Transverse colon (tissue), 4 donors: ENCODE measurements around the gene STARD3. TPM values are rescaled to one million over a fixed set of nuclear protein-coding genes. Genes with fewer than 3 reads are reported as not detected.

Source experiments
- DNase-seq: peaks from one replicate; pipeline ENCODE4 v3.0.0-alpha.2; 2019
- H3K27ac ChIP-seq, 4 donors: fragments of 200-600 bp; sonication (generic); 2 replicates each; pipeline ENCODE4 v1.5.1; 2016 to 2018; ENCODE audit warnings: inconsistent platforms in 4 of 4
- H3K27me3 ChIP-seq: fragments of 200-600 bp; sonication (generic); 2 replicates; pipeline ENCODE4 v1.5.1; 2017; ENCODE audit warnings: inconsistent platforms
- H3K36me3 ChIP-seq, 4 donors: fragments of 200-600 bp; sonication (generic); 2 replicates each; pipeline ENCODE4 v1.5.1; 2017 to 2019; ENCODE audit warnings: inconsistent platforms in 4 of 4
- H3K4me1 ChIP-seq, 4 donors: fragments of 200-600 bp; sonication (generic); 2 replicates each; pipeline ENCODE4 v1.5.1; 2017 to 2020; ENCODE audit warnings: inconsistent platforms in 4 of 4
- H3K4me3 ChIP-seq, 4 donors: fragments of 200-600 bp; sonication (generic); 1 replicate in 1 of 4; 2 replicates in 3 of 4; pipeline versions ENCODE4 v1.5.1 to v1.6.1; 2017 to 2019; ENCODE audit warnings: inconsistent platforms in 4 of 4
- H3K9me3 ChIP-seq, 2 donors: fragments of 200-600 bp; sonication (generic); 2 replicates each; pipeline ENCODE4 v1.5.1; 2017 to 2019; ENCODE audit warnings: inconsistent platforms in 2 of 2
- CTCF ChIP-seq, 5 experiments: fragments of 200-600 bp in 3 of 5; fragments of 450-650 bp in 2 of 5; sonication (generic) in 3 of 5; IDR thresholded peaks; 1 replicate in 2 of 5; 2 replicates in 3 of 5; pipeline ENCODE4 v1.5.1; 2016 to 2017; ENCODE audit warnings: antibody characterized with exemption in 5 of 5, inconsistent platforms in 3 of 5, mild to moderate bottlenecking in 2 of 5, moderate library complexity in 1 of 5
- EP300 ChIP-seq: sonication (generic); formaldehyde crosslinking; IDR thresholded peaks from one replicate; pipeline ENCODE4 v1.6.1; 2017; ENCODE audit warnings: antibody characterized with exemption, low read depth
- POLR2A ChIP-seq: fragments of 450-650 bp; IDR thresholded peaks from one replicate; pipeline ENCODE4 v1.6.1; 2016; ENCODE audit warnings: antibody characterized with exemption, mild to moderate bottlenecking, moderate library complexity
- POLR2AphosphoS5 ChIP-seq, 3 donors: sonication (generic); formaldehyde crosslinking; IDR thresholded peaks; one replicate each; pipeline ENCODE4 v1.6.1; 2016; ENCODE audit warnings: antibody characterized with exemption in 3 of 3
- WGBS, 2 donors: methylation state at CpG; one replicate each; pipeline ENCODE4 v1.1.5; 2018; ENCODE audit warnings: low coverage in 1 of 2; 5-methylcytosine and 5-hydroxymethylcytosine counted together
- in situ Hi-C, 4 donors: fragments of 200-750 bp; cut with MboI; loops; one replicate each; pipeline versions ENCODE4 v1.15.0 to v1.15.1; 2017; ENCODE audit warnings: low sequenced_read_pairs in 3 of 4, low pct_ligation_motif_present in 1 of 4, low pct_unique_long_range_greater_than_20kb in 1 of 4
- intact Hi-C: fragments of 100-400 bp; cut with DNase I; formaldehyde crosslinking; loops from one replicate; pipeline ENCODE4 v1.15.1; 2023; ENCODE audit warnings: low total_unique reads
- total RNA-seq, 4 donors: library from RNA; depleted of rRNA; stranded (reverse); fragments of >200 nt; gene quantifications; one replicate each; pipeline ENCODE4 v1.1.0, GENCODE V29; 2016

STARD3 gene
- total RNA-seq, 4 donors from 2014 or later = 63.5 to 193 (median 73.2) TPM

DNA sequence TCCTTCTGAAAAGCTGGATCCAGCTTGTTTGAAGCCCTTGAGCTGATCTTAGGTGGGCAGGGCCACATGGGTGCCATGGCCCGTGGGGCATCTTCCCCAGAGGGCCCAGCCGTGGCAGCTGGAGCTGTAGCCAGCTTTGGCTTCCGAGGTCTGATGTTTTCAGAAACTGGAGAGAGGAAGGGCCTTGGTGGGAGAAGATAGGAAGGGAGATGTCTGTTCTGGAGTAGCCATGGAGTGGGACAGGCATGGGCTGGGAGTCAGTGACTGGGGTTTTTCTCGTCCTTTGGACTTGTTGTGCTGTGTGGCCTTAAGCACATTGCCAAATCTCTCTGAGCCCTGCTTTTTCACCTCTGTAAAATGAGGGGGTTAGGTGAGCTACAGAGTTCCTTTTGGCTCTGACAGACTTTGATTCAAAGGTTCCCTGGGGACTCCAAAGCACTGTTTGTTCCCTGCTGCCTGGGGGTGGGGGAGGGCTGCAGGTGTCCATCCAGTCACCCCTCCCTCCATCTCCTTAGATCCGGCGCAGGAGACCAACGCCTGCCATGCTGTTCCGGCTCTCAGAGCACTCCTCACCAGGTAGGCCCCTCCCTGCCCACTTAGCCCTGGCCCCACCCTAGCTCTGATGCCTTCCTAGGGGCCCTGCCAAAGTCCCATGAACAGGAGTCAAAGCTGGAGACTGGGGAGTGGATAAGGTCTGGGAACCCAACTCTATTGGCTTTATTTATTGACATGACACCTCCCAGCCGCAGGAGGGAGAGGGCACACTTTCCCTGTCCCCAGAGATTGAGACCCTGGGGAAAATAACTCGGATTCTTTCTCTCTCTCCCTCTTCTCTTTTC lies 8.1 kb upstream of the STARD3 start:
- H3K4me1 ChIP-seq = peaks cover 19 to 72% (median 55%) of the 10 kb centered on the region in 4 donors
- intact Hi-C loops (no loop called here), in situ Hi-C loops (loop anchor here in 3 of 4 donors (10.0 to 25.0 kb wide), 3 partner anchors 108 to 126 kb away; partner anchors contain the start of genes GRB7 (in 1 of the 3) and MIEN1 (in 1 of the 3))
- H3K27me3 ChIP-seq = peaks cover 49% of the 10 kb centered on the region
- peak overlapping the region; percentile 90 to 93 (median 91) for H3K27ac ChIP-seq
- TF ChIP-seq EP300 (peak; percentile 7), POLR2A (peak; percentile 65), CTCF (IDR thresholded peaks at IDR 0.05) (peak in 1 of 5 experiments; percentile 38), POLR2AphosphoS5 (IDR thresholded peaks at IDR 0.05) (peak; percentile 57 to 65 (median 60))
- WGBS, 2 donors = 20 to 36% methylated on average over 1 to 10 of the region's 10 CpGs
- H3K9me3 ChIP-seq = no peaks in the 10 kb centered on the region
- peak; percentile 89 for DNase-seq
- peak overlapping the region in 3 of 4 donors; percentile 10 to 60 (median 59) for H3K4me3 ChIP-seq
- no peaks in the 10 kb centered on the region for H3K36me3 ChIP-seq

DNA sequence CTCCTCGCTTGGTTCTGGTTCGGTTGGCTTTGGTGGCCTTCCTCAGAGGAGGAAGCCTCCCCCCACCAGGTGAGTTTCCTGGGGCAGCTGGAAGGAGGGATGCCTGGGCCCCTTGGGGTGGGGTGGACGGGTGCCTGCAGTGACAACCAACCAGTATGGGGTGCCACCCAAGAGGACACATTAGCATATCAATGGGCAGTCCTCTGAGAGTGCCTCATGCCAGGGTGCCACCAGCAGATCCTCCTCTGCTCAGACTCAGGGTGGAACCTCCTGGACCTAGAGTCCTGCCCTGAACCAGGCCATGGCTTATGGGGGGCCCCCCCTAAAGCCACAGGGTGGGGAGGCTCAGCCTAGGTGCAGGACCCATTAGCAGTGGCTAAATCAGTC lies 7.5 kb upstream of the STARD3 start:
- Histone ChIP-seq H3K4me1 (peaks cover 23 to 74% (median 57%) of the 10 kb centered on the region in 4 donors), H3K9me3 (no peaks in the 10 kb centered on the region), H3K4me3 (peak overlapping the region in 3 of 4 donors; percentile 3 to 59 (median 35)), H3K36me3 (no peaks in the 10 kb centered on the region), H3K27ac (peak overlapping the region; percentile 90 to 93 (median 91)), H3K27me3 (peaks cover 49% of the 10 kb centered on the region)
- WGBS, 2 donors = 42% methylated on average over 3 of the region's 3 CpGs; no CpG with 5 or more reads in 1 of the 2 donors
- intact Hi-C loops (no loop called here), in situ Hi-C loops (loop anchor here in 3 of 4 donors (10.0 to 25.0 kb wide), 3 partner anchors 108 to 125 kb away; partner anchors contain the start of genes GRB7 (in 1 of the 3) and MIEN1 (in 1 of the 3))
- peak; percentile 80 for DNase-seq
- peak; percentile 22 to 84 (median 67) for TF ChIP-seq POLR2AphosphoS5 (IDR thresholded peaks at IDR 0.05)
- TF ChIP-seq POLR2A = peak; percentile 87
- TF ChIP-seq CTCF (IDR thresholded peaks at IDR 0.05) = peak in 1 of 5 experiments; percentile 2
- TF ChIP-seq EP300 = no peak

- Histone ChIP-seq H3K36me3 (no peaks in the 10 kb centered on the region), H3K9me3 (no peaks in the 10 kb centered on the region), H3K4me1 (peaks cover 27 to 74% (median 58%) of the 10 kb centered on the region in 4 donors), H3K4me3 (peak overlapping the region in 3 of 4 donors; percentile 3 to 59 (median 35)), H3K27ac (peak overlapping the region; percentile 90 to 93 (median 91)), H3K27me3 (peaks cover 46% of the 10 kb centered on the region)
- peak; percentile 22 for DNase-seq
- in situ Hi-C loops = loop anchor here in 3 of 4 donors (10.0 to 25.0 kb wide), 3 partner anchors 107 to 125 kb away; partner anchors contain the start of genes GRB7 (in 1 of the 3) and MIEN1 (in 1 of the 3)
- 63% methylated on average over 11 of the region's 12 CpGs; no CpG with 5 or more reads in 1 of the 2 donors for WGBS, 2 donors
- TF ChIP-seq POLR2AphosphoS5 (IDR thresholded peaks at IDR 0.05) (no peak), CTCF (IDR thresholded peaks at IDR 0.05) (no peak), EP300 (no peak), POLR2A (no peak)
- intact Hi-C loops = loop anchor here (10.0 kb wide), 1 partner anchor 125 kb away; no protein-coding TSS in a partner anchor
These were observed 7.0 kb upstream of the STARD3 start for GRCh38 chr17:39629898-39630297.

DNA sequence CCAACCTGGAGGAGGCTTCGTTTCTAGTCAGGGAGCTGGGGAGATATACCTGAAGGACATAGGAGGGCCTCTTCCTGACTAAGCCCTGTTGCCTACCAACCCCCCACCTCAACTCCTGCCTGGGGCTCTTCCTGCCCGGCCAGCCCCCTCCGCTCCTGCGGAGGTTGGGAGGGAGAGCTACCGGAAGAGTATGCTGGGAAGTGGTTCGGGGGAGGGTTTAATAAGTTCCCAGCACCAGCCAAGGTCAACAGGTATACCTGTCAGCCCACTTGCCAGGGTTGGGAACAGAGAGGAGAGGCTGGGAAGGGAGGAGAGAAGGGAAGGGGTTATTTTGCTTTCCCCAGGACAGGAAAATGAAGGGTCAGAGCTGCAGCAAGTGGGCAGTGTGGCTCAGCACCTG lies 5.5 kb upstream of the STARD3 start:
- peaks cover 31% of the 10 kb centered on the region for H3K27me3 ChIP-seq
- WGBS, 2 donors = 18% methylated on average over 6 of the region's 6 CpGs; no CpG with 5 or more reads in 1 of the 2 donors
- peak overlapping the region in 2 of 4 donors; percentile 22 to 35 for H3K4me3 ChIP-seq
- TF ChIP-seq POLR2A = peak; percentile 73
- no peak for TF ChIP-seq CTCF (IDR thresholded peaks at IDR 0.05)
- TF ChIP-seq POLR2AphosphoS5 (IDR thresholded peaks at IDR 0.05) = peak; percentile 11 to 86 (median 64)
- peaks cover 24 to 74% (median 56%) of the 10 kb centered on the region in 4 donors for H3K4me1 ChIP-seq
- intact Hi-C loops (loop anchor here (10.0 kb wide), 1 partner anchor 123 kb away; no protein-coding TSS in a partner anchor), in situ Hi-C loops (loop anchor here in 1 of 4 donors (25.0 kb wide), 1 partner anchor 106 kb away; the partner anchor contains the start of genes GRB7 and MIEN1)
- DNase-seq = peak; percentile 71
- H3K36me3 ChIP-seq = no peaks in the 10 kb centered on the region
- peak overlapping the region; percentile 90 to 93 (median 91) for H3K27ac ChIP-seq
- H3K9me3 ChIP-seq = no peaks in the 10 kb centered on the region
